ENCODE results near the gene NEUROD4.

DNA sequence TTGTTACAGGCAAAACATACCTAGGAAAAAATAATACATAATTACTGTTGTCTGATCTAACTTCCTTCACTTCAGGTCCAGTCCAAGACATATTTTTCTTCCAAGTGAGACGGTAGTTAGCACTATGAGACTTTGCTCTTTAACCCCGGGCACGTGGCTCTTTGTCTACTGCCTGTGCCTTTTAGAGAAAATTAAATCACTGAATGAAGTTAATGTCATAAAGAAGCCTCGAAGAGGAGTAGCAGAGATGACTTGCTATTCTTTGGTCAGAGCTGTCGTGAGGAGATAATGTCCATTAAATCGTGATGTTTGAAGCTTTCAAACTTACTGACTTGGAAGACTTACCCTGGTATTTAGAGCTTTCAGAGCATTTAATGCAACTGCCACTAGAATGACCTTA is 43.9 kb upstream of the NEUROD4 start:
- TF ChIP-seq POLR2A (IDR thresholded peaks at IDR 0.05), result no peak
- TF ChIP-seq, protein P1, sequence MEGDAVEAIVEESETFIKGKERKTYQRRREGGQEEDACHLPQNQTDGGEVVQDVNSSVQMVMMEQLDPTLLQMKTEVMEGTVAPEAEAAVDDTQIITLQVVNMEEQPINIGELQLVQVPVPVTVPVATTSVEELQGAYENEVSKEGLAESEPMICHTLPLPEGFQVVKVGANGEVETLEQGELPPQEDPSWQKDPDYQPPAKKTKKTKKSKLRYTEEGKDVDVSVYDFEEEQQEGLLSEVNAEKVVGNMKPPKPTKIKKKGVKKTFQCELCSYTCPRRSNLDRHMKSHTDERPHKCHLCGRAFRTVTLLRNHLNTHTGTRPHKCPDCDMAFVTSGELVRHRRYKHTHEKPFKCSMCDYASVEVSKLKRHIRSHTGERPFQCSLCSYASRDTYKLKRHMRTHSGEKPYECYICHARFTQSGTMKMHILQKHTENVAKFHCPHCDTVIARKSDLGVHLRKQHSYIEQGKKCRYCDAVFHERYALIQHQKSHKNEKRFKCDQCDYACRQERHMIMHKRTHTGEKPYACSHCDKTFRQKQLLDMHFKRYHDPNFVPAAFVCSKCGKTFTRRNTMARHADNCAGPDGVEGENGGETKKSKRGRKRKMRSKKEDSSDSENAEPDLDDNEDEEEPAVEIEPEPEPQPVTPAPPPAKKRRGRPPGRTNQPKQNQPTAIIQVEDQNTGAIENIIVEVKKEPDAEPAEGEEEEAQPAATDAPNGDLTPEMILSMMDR (IDR thresholded peaks at IDR 0.05), result no peak
